Fibroblast of lung (primary cell): ENCODE measurements around the gene DYRK1A. TPM values are rescaled to one million over a fixed set of nuclear protein-coding genes. Genes with fewer than 3 reads are reported as not detected.
"Not testable (repeated sequence)": the region's sequence is repeated elsewhere in the genome, so short reads cannot be mapped to it uniquely, and the experiment has no call there.

ENCODE experiments used
- DNase-seq, 2 donors: peaks; one replicate each; pipeline versions ENCODE4 v3.0.0 to v3.0.0-alpha.2; 2010; ENCODE audit warnings: low read depth in 2 of 2
- H2AFZ ChIP-seq: 2 replicates; pipeline ENCODE4 v1.5.1; 2012; ENCODE audit warnings: low read length, control low read depth, inconsistent platforms
- H3K27ac ChIP-seq: 2 replicates; pipeline ENCODE4 v1.5.1; 2011; ENCODE audit warnings: low read length, control low read depth; ENCODE audit not compliant: insufficient read depth
- H3K27me3 ChIP-seq: 2 replicates; pipeline ENCODE4 v1.5.1; 2011; ENCODE audit warnings: mild to moderate bottlenecking, low read length; ENCODE audit not compliant: control insufficient read depth, insufficient read depth
- H3K36me3 ChIP-seq: 2 replicates; pipeline ENCODE4 v1.5.1; 2011; ENCODE audit warnings: low read length; ENCODE audit not compliant: control insufficient read depth, insufficient read depth
- H3K4me1 ChIP-seq: 2 replicates; pipeline ENCODE4 v1.5.1; 2011; ENCODE audit warnings: low read length; ENCODE audit not compliant: control insufficient read depth, insufficient read depth; ENCODE audit errors: extremely low read depth
- H3K4me2 ChIP-seq: 2 replicates; pipeline ENCODE4 v1.5.1; 2011; ENCODE audit warnings: low read length, control low read depth; ENCODE audit not compliant: insufficient read depth; ENCODE audit errors: extremely low read depth
- H3K4me3 ChIP-seq, 4 experiments: fragments of 200-600 bp in 1 of 4; sonication (generic) in 1 of 4; replicated peaks in 1 of 4; 2 replicates each; pipeline ENCODE4 v1.5.1; 2011 to 2016; ENCODE audit warnings: low read length in 4 of 4, low read depth in 3 of 4, mild to moderate bottlenecking in 3 of 4, control low read depth in 2 of 4, inconsistent platforms in 1 of 4, mixed read lengths in 1 of 4; ENCODE audit not compliant: insufficient read depth in 1 of 4; ENCODE audit errors: control extremely low read depth in 1 of 4
- H3K79me2 ChIP-seq: 2 replicates; pipeline ENCODE4 v1.5.1; 2012; ENCODE audit warnings: mild to moderate bottlenecking, low read length, inconsistent platforms; ENCODE audit not compliant: control insufficient read depth, insufficient read depth
- H3K9ac ChIP-seq: 2 replicates; pipeline ENCODE4 v1.5.1; 2011; ENCODE audit warnings: mild to moderate bottlenecking, low read length, control low read depth; ENCODE audit not compliant: insufficient read depth
- H3K9me3 ChIP-seq: 2 replicates; pipeline ENCODE4 v1.5.1; 2012; ENCODE audit warnings: low read depth, low read length; ENCODE audit not compliant: control insufficient read depth, insufficient read depth
- H4K20me1 ChIP-seq: 2 replicates; pipeline ENCODE4 v1.5.1; 2011; ENCODE audit warnings: low read length; ENCODE audit not compliant: control insufficient read depth, insufficient read depth; ENCODE audit errors: extremely low read depth
- CTCF ChIP-seq, 2 donors: IDR thresholded peaks in 1 of 2; conservative IDR thresholded peaks in 1 of 2; 1 replicate in 1 of 2; 2 replicates in 1 of 2; pipeline ENCODE4 v1.5.1; 2011 to 2012; ENCODE audit warnings: low read length in 2 of 2, control low read depth in 1 of 2, inconsistent platforms in 1 of 2, low read depth in 1 of 2, mild to moderate bottlenecking in 1 of 2
- EZH2 ChIP-seq: IDR thresholded peaks from 2 replicates; pipeline ENCODE4 v1.5.1; 2012; ENCODE audit warnings: low read length, control low read depth, mild to moderate bottlenecking; ENCODE audit errors: missing control alignments
- polyA plus RNA-seq, 2 donors: library from polyadenylated mRNA; depleted of rRNA in 1 of 2; stranded (reverse) in 1 of 2; unstranded in 1 of 2; fragments of >200 nt; gene quantifications; 2 replicates each; pipeline ENCODE4 v1.2.1, GENCODE V29; 2011 to 2012; ENCODE audit warnings: missing spikeins in 1 of 2
- total RNA-seq: library from RNA; depleted of rRNA; stranded (reverse); fragments of >200 nt; gene quantifications from 2 replicates; pipeline ENCODE4 v1.2.1, GENCODE V29; 2014

The DYRK1A gene
- total and polyA plus RNA-seq, 2 donors (not counting 1 experiment from before 2014, with no cell fraction given): 45.9 to 64.1 TPM

DNA sequence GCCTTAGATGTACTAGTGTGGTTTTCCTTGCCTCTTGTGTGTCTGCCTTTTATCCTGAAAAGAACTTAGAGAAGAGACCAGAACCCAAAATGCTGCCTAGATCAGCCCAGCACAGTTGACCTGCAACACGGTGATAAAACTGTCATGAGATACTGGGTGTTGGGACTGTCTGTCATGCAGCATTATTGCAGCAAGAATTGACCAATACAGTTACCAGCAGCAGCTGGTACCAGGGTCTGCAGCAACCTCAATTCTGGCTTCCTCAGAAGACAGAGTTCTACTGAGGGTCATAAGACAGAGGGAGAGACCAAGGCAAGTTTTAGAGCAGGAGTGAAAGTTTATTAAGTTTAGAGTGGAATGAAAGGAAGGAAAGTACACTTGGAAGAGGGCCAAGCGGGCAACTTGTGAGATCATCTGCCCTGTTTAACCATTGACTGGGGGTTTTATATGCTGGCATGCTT lies 182.0 kb downstream of the DYRK1A start:
- H3K36me3 ChIP-seq: no peaks in the 10 kb centered on the region
- no peak overlapping the region for H3K9ac ChIP-seq
- H4K20me1 ChIP-seq: no peaks in the 10 kb centered on the region
- H3K27ac ChIP-seq: no peak overlapping the region
- no peak overlapping the region for H2AFZ ChIP-seq
- no peaks in the 10 kb centered on the region for H3K27me3 ChIP-seq
- no peaks in the 10 kb centered on the region for H3K4me1 ChIP-seq
- no peaks in the 10 kb centered on the region for H3K9me3 ChIP-seq
- no peak for DNase-seq
- TF ChIP-seq CTCF (conservative IDR thresholded peaks at IDR 0.05 in 1 of 2, IDR thresholded peaks at IDR 0.05 in 1 of 2; ENCODE audit: low read depth in 1 of 2, low read length in 2 of 2) (no peak), EZH2 (no peak)
- no peak overlapping the region for H3K4me3 ChIP-seq
- H3K4me2 ChIP-seq: no peak overlapping the region
- no peaks in the 10 kb centered on the region for H3K79me2 ChIP-seq

DNA sequence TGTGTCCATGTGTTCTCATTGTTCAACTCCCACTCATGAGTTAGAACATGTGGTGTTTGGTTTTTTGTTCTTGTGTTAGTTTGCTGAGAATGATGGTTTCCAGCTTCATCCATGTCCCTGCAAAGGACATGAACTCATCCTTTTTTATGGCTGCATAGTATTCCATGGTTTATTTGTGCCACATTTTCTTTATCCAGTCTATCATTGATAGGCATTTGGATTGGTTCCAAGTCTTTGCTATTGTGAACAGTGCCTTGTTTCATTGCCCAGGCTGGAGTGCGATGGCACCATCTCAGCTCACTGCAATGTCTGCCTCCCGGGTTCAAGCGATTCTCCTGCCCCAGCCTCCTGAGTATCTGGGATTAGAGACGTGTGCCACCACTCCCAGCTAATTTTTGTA lies 183.2 kb downstream of the DYRK1A start:
- not testable (repeated sequence) for H3K4me3 ChIP-seq, DNase-seq, H3K9ac ChIP-seq, H4K20me1 ChIP-seq, H3K27ac ChIP-seq, H3K27me3 ChIP-seq, H3K9me3 ChIP-seq, H3K4me2 ChIP-seq, H3K4me1 ChIP-seq, H3K36me3 ChIP-seq, H2AFZ ChIP-seq, H3K79me2 ChIP-seq

DNA sequence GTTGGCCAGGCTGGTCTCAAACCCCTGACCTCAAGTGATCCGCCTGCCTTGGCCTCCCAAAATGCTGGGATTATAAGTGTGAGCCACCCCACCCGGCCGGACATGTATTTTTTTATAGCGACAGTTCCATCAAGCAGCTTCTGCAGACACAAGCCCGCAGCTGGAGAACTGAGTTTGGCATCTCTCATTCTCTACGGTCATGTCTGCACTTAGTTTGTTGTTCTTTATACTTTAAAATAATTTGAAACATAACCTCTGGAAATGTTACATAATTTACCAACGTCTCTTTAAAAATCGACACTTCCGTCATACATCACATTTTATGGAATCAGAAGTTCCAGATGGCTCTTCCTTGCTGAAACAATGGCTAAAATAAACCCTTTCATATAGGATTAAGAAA lies 183.6 kb downstream of the DYRK1A start:
- H3K9ac ChIP-seq: no peak overlapping the region
- H3K9me3 ChIP-seq: no peaks in the 10 kb centered on the region
- no peak overlapping the region for H3K4me3 ChIP-seq
- DNase-seq: no peak
- H3K36me3 ChIP-seq: no peaks in the 10 kb centered on the region
- H3K27ac ChIP-seq: no peak overlapping the region
- H3K79me2 ChIP-seq: no peaks in the 10 kb centered on the region
- no peaks in the 10 kb centered on the region for H3K27me3 ChIP-seq
- H3K4me1 ChIP-seq: no peaks in the 10 kb centered on the region
- no peaks in the 10 kb centered on the region for H4K20me1 ChIP-seq
- TF ChIP-seq CTCF (conservative IDR thresholded peaks at IDR 0.05 in 1 of 2, IDR thresholded peaks at IDR 0.05 in 1 of 2; ENCODE audit: low read depth in 1 of 2, low read length in 2 of 2) (no peak), EZH2 (no peak)
- no peak overlapping the region for H2AFZ ChIP-seq
- no peak overlapping the region for H3K4me2 ChIP-seq
